IgD-negative memory B cell (primary cell): ENCODE results near the gene ZNF630. TPM values are rescaled to one million over a fixed set of nuclear protein-coding genes. Genes with fewer than 3 reads are reported as not detected.
"Not testable (repeated sequence)": the region's sequence is repeated elsewhere in the genome, so short reads cannot be mapped to it uniquely, and the experiment has no call there.

Experiments
- H3K27ac Mint-ChIP-seq, 3 donors: one replicate each; pipeline ENCODE4 v1.8.0; 2020 to 2022; ENCODE audit warnings: mild to moderate bottlenecking in 3 of 3, mixed read lengths in 3 of 3, moderate library complexity in 1 of 3
- H3K27me3 Mint-ChIP-seq: one replicate; pipeline ENCODE4 v1.8.0; 2021; ENCODE audit warnings: mixed read lengths
- H3K36me3 Mint-ChIP-seq: one replicate; pipeline ENCODE4 v1.8.0; 2020; ENCODE audit warnings: mild to moderate bottlenecking, mixed read lengths
- H3K4me1 Mint-ChIP-seq, 3 donors: one replicate each; pipeline ENCODE4 v1.8.0; 2020 to 2022; ENCODE audit warnings: mixed read lengths in 3 of 3, mild to moderate bottlenecking in 1 of 3
- H3K4me3 Mint-ChIP-seq, 4 donors: one replicate each; pipeline ENCODE4 v1.8.0; 2020 to 2022; ENCODE audit warnings: mild to moderate bottlenecking in 4 of 4, mixed read lengths in 4 of 4, moderate library complexity in 3 of 4
- H3K9me3 Mint-ChIP-seq, 3 donors: one replicate each; pipeline ENCODE4 v1.8.0; 2020 to 2021; ENCODE audit warnings: mixed read lengths in 3 of 3, mild to moderate bottlenecking in 1 of 3
- polyA plus RNA-seq: library from polyadenylated mRNA; unstranded; fragments of 300-500 nt; fragmentation: Illumina TruSeq; gene quantifications from one replicate; pipeline ENCODE4 v1.2.3, GENCODE V29; 2021

Gene ZNF630
- polyA plus RNA-seq, result 4.1 TPM

GRCh38 chrX:48071064-48071985 is at the start of gene ZNF630:
Gene ZNF630 (minus strand): TSS chrX:48071640. CDS start chrX:48066886, 4,754 bp downstream.
- H3K36me3 Mint-ChIP-seq, result peaks cover 2% of the 10 kb centered on the region
- peak within 1 kb of the TSS; percentile 84 to 96 (median 88) for H3K27ac Mint-ChIP-seq
- H3K4me3 Mint-ChIP-seq, result peak within 1 kb of the TSS; percentile 84 to 98 (median 92)
- peaks cover 2 to 10% (median 2%) of the 10 kb centered on the region in 3 donors for H3K4me1 Mint-ChIP-seq
- H3K9me3 Mint-ChIP-seq, result peaks cover 0 to 3% (median 0%) of the 10 kb centered on the region in 3 donors
- H3K27me3 Mint-ChIP-seq, result no peaks in the 10 kb centered on the region

GRCh38 chrX:48107717-48108116 is 36.3 kb upstream of the ZNF630 start:
- Mint-ChIP-seq H3K27me3 (no peaks in the 10 kb centered on the region), H3K36me3 (no peaks in the 10 kb centered on the region), H3K9me3 (no peaks in the 10 kb centered on the region), H3K27ac (peak overlapping the region in 1 of 3 donors; percentile 88), H3K4me3 (no peak overlapping the region), H3K4me1 (peaks cover 0 to 8% (median 2%) of the 10 kb centered on the region in 3 donors)

GRCh38 chrX:48102874-48103374 is 31.5 kb upstream of the ZNF630 start:
- peaks cover 0 to 8% (median 2%) of the 10 kb centered on the region in 3 donors for H3K4me1 Mint-ChIP-seq
- H3K36me3 Mint-ChIP-seq, result no peaks in the 10 kb centered on the region
- H3K27me3 Mint-ChIP-seq, result peaks cover 1% of the 10 kb centered on the region
- no peak overlapping the region for H3K4me3 Mint-ChIP-seq
- H3K27ac Mint-ChIP-seq, result no peak overlapping the region
- H3K9me3 Mint-ChIP-seq, result peaks cover 0 to 11% (median 0%) of the 10 kb centered on the region in 3 donors

- Mint-ChIP-seq H3K27me3 (peaks cover 2% of the 10 kb centered on the region), H3K27ac (no peak overlapping the region), H3K36me3 (no peaks in the 10 kb centered on the region), H3K9me3 (peaks cover 0 to 11% (median 0%) of the 10 kb centered on the region in 3 donors), H3K4me3 (no peak overlapping the region), H3K4me1 (peaks cover 0 to 5% (median 2%) of the 10 kb centered on the region in 3 donors)
Observed at GRCh38 chrX:48101443-48101842, 30.0 kb upstream of the ZNF630 start.

GRCh38 chrX:48092558-48092957 is 21.1 kb upstream of the ZNF630 start:
- not testable (repeated sequence) for H3K36me3 Mint-ChIP-seq, H3K4me3 Mint-ChIP-seq, H3K27me3 Mint-ChIP-seq, H3K9me3 Mint-ChIP-seq, H3K4me1 Mint-ChIP-seq, H3K27ac Mint-ChIP-seq

- H3K9me3 Mint-ChIP-seq, result no peaks in the 10 kb centered on the region
- peaks cover 7% of the 10 kb centered on the region for H3K27me3 Mint-ChIP-seq
- H3K27ac Mint-ChIP-seq, result no peak overlapping the region
- H3K4me3 Mint-ChIP-seq, result no peak overlapping the region
- no peaks in the 10 kb centered on the region for H3K4me1 Mint-ChIP-seq
- H3K36me3 Mint-ChIP-seq, result no peaks in the 10 kb centered on the region
Observed at GRCh38 chrX:48090123-48090522, 18.7 kb upstream of the ZNF630 start.

- no peaks in the 10 kb centered on the region for H3K4me1 Mint-ChIP-seq
- no peaks in the 10 kb centered on the region for H3K9me3 Mint-ChIP-seq
- no peaks in the 10 kb centered on the region for H3K36me3 Mint-ChIP-seq
- no peak overlapping the region for H3K27ac Mint-ChIP-seq
- H3K27me3 Mint-ChIP-seq, result peaks cover 3% of the 10 kb centered on the region
- H3K4me3 Mint-ChIP-seq, result no peak overlapping the region
Observed at GRCh38 chrX:48086082-48086481, 14.6 kb upstream of the ZNF630 start.

GRCh38 chrX:48083706-48084105 is 12.3 kb upstream of the ZNF630 start:
- Mint-ChIP-seq H3K36me3 (no peaks in the 10 kb centered on the region), H3K27me3 (no peaks in the 10 kb centered on the region), H3K4me1 (no peaks in the 10 kb centered on the region), H3K9me3 (no peaks in the 10 kb centered on the region), H3K4me3 (no peak overlapping the region), H3K27ac (no peak overlapping the region)

- Mint-ChIP-seq H3K27me3 (no peaks in the 10 kb centered on the region), H3K4me1 (no peaks in the 10 kb centered on the region), H3K27ac (no peak overlapping the region), H3K9me3 (no peaks in the 10 kb centered on the region), H3K4me3 (no peak overlapping the region), H3K36me3 (no peaks in the 10 kb centered on the region)
Observed at GRCh38 chrX:48083212-48083611, 11.8 kb upstream of the ZNF630 start.

- Mint-ChIP-seq H3K27ac (no peak overlapping the region), H3K9me3 (peaks cover 0 to 1% (median 0%) of the 10 kb centered on the region in 3 donors), H3K27me3 (no peaks in the 10 kb centered on the region), H3K36me3 (peaks cover 2% of the 10 kb centered on the region), H3K4me3 (no peak overlapping the region), H3K4me1 (peaks cover 0 to 5% (median 0%) of the 10 kb centered on the region in 3 donors)
Observed at GRCh38 chrX:48076343-48076742, 4.9 kb upstream of the ZNF630 start.

- Mint-ChIP-seq H3K36me3 (peaks cover 2% of the 10 kb centered on the region), H3K27ac (peak overlapping the region; percentile 84 to 96 (median 88)), H3K4me3 (peak overlapping the region; percentile 84 to 98 (median 92)), H3K4me1 (peaks cover 0 to 10% (median 2%) of the 10 kb centered on the region in 3 donors), H3K9me3 (peaks cover 0 to 3% (median 0%) of the 10 kb centered on the region in 3 donors), H3K27me3 (no peaks in the 10 kb centered on the region)
Observed at GRCh38 chrX:48071986-48072605, 656 bp upstream of the ZNF630 start.

- peak overlapping the region in 1 of 3 donors; percentile 21 for H3K27ac Mint-ChIP-seq
- no peaks in the 10 kb centered on the region for H3K27me3 Mint-ChIP-seq
- peaks cover 2% of the 10 kb centered on the region for H3K36me3 Mint-ChIP-seq
- peaks cover 2 to 12% (median 9%) of the 10 kb centered on the region in 3 donors for H3K4me1 Mint-ChIP-seq
- peaks cover 0 to 3% (median 0%) of the 10 kb centered on the region in 3 donors for H3K9me3 Mint-ChIP-seq
- no peak overlapping the region for H3K4me3 Mint-ChIP-seq
Observed at GRCh38 chrX:48068096-48068887, 3.1 kb downstream of the ZNF630 start.

- Mint-ChIP-seq H3K9me3 (peaks cover 3 to 11% (median 7%) of the 10 kb centered on the region in 3 donors), H3K27ac (no peak overlapping the region), H3K27me3 (no peaks in the 10 kb centered on the region), H3K4me3 (no peak overlapping the region), H3K4me1 (peaks cover 0 to 9% (median 2%) of the 10 kb centered on the region in 3 donors), H3K36me3 (peaks cover 16% of the 10 kb centered on the region)
Observed at GRCh38 chrX:48064261-48064660, 7.2 kb downstream of the ZNF630 start.

GRCh38 chrX:48059296-48059639 is 12.2 kb downstream of the ZNF630 start:
- H3K27ac Mint-ChIP-seq, result no peak overlapping the region
- peaks cover 10 to 25% (median 15%) of the 10 kb centered on the region in 3 donors for H3K9me3 Mint-ChIP-seq
- peaks cover 2% of the 10 kb centered on the region for H3K27me3 Mint-ChIP-seq
- H3K4me3 Mint-ChIP-seq, result no peak overlapping the region
- no peaks in the 10 kb centered on the region for H3K4me1 Mint-ChIP-seq
- H3K36me3 Mint-ChIP-seq, result peaks cover 25% of the 10 kb centered on the region
